Stimulated activated CD4-positive, alpha-beta T cell treated with anti-CD3 and anti-CD28 coated beads, TNF-alpha, amount 100 ng/mL, for 4 hours (primary cell): ENCODE measurements around the gene CKAP2L.
A peak's percentile ranks its signal among the peaks of the same experiment; 100 is the strongest.
"Not testable (repeated sequence)": the region's sequence is repeated elsewhere in the genome, so short reads cannot be mapped to it uniquely, and the experiment has no call there.

ENCODE experiments used
- DNase-seq, 3 experiments: peaks; one replicate each; pipeline ENCODE4 v3.0.0-alpha.2; 2020; ENCODE audit warnings: low read depth in 3 of 3

Gene CKAP2L

GRCh38 chr2:112726487-112727190, 37.8 kb downstream of the CKAP2L start:
- peak; percentile 71 to 77 (median 72) for DNase-seq

- DNase-seq = no peak
These were observed 38.6 kb downstream of the CKAP2L start for GRCh38 chr2:112725545-112726457.

GRCh38 chr2:112724591-112725525, 39.6 kb downstream of the CKAP2L start:
- DNase-seq = no peak

GRCh38 chr2:112723995-112724394, 40.4 kb downstream of the CKAP2L start:
- DNase-seq = no peak

- no peak for DNase-seq
These were observed 40.9 kb downstream of the CKAP2L start for GRCh38 chr2:112723547-112723940.

GRCh38 chr2:112722816-112723546, 41.4 kb downstream of the CKAP2L start:
- DNase-seq = no peak

- no peak for DNase-seq
These were observed 42.4 kb downstream of the CKAP2L start for GRCh38 chr2:112721819-112722522.

- DNase-seq = no peak
These were observed 43.6 kb downstream of the CKAP2L start, which contains the start of gene NT5DC4 for GRCh38 chr2:112720785-112721184. Gene NT5DC4 (plus strand): TSS chr2:112721020. CDS start chr2:112721080, 60 bp downstream.

- no peak for DNase-seq
These were observed 45.5 kb downstream of the CKAP2L start for GRCh38 chr2:112718863-112719370.

GRCh38 chr2:112716826-112717352, 47.5 kb downstream of the CKAP2L start:
- not testable (repeated sequence) for DNase-seq

GRCh38 chr2:112716094-112716493, 48.3 kb downstream of the CKAP2L start:
- DNase-seq = not testable (repeated sequence)

GRCh38 chr2:112714836-112715631, 49.4 kb downstream of the CKAP2L start:
- no peak for DNase-seq

- no peak for DNase-seq
These were observed 50.1 kb downstream of the CKAP2L start for GRCh38 chr2:112714331-112714730.

GRCh38 chr2:112713926-112714325, 50.5 kb downstream of the CKAP2L start:
- no peak for DNase-seq

- no peak for DNase-seq
These were observed 50.9 kb downstream of the CKAP2L start for GRCh38 chr2:112713585-112713925.

GRCh38 chr2:112712903-112713584, 51.4 kb downstream of the CKAP2L start:
- DNase-seq = peak in 1 of 3 experiments; percentile 23

GRCh38 chr2:112712465-112712864, 51.9 kb downstream of the CKAP2L start:
- DNase-seq = no peak

GRCh38 chr2:112710956-112711750, 53.3 kb downstream of the CKAP2L start:
- DNase-seq = no peak
